GM12865 (cell line): ENCODE results near the gene TRH.
A peak's percentile ranks its signal among the peaks of the same experiment; 100 is the strongest.

Experiments used
- DNase-seq: peaks from one replicate; pipeline ENCODE4 v3.0.0; 2010; ENCODE audit warnings: low read depth
- H3K4me3 ChIP-seq: 2 replicates; pipeline ENCODE4 v1.5.1; 2011; ENCODE audit warnings: mild to moderate bottlenecking, low read depth, low read length, control low read depth
- TF ChIP-seq, protein P1 (sequence below): IDR thresholded peaks from 2 replicates; pipeline ENCODE4 v1.5.1; 2011; ENCODE audit warnings: low read length, control low read depth, low read depth, inconsistent platforms; ENCODE audit not compliant: insufficient read depth; ENCODE audit errors: missing control alignments

Gene TRH

GRCh38 chr3:129950318-129951046 is 24.0 kb upstream of the TRH start:
- TF ChIP-seq, protein P1, sequence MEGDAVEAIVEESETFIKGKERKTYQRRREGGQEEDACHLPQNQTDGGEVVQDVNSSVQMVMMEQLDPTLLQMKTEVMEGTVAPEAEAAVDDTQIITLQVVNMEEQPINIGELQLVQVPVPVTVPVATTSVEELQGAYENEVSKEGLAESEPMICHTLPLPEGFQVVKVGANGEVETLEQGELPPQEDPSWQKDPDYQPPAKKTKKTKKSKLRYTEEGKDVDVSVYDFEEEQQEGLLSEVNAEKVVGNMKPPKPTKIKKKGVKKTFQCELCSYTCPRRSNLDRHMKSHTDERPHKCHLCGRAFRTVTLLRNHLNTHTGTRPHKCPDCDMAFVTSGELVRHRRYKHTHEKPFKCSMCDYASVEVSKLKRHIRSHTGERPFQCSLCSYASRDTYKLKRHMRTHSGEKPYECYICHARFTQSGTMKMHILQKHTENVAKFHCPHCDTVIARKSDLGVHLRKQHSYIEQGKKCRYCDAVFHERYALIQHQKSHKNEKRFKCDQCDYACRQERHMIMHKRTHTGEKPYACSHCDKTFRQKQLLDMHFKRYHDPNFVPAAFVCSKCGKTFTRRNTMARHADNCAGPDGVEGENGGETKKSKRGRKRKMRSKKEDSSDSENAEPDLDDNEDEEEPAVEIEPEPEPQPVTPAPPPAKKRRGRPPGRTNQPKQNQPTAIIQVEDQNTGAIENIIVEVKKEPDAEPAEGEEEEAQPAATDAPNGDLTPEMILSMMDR: no peak
- DNase-seq: peak; percentile 21
- H3K4me3 ChIP-seq: no peak overlapping the region

- DNase-seq: no peak
- no peak overlapping the region for H3K4me3 ChIP-seq
- TF ChIP-seq, protein P1: no peak
These were observed 21.8 kb upstream of the TRH start for GRCh38 chr3:129952556-129953355.

DNA sequence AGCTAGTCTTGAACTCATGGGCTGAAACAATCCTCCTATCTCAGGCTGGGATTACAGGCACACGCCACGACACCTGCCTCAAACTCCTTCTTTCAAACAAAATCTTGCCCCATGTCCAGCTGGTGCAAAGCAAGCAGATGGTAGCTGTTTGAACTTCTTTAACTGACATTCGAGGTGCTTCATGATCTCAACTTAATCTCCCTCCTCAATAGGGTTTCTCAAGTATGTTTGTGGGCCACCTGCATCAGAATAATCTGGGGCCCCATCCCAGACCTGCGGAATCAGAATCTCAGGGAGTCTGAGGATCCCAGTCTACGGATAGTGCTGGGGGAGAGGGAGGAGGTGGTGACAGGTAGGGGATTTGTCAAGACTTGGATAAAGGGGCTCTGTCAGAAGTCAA is 20.9 kb upstream of the TRH start:
- TF ChIP-seq, protein P1: no peak
- no peak for DNase-seq
- H3K4me3 ChIP-seq: no peak overlapping the region

GRCh38 chr3:129954514-129954913 is 20.0 kb upstream of the TRH start:
- no peak for DNase-seq
- TF ChIP-seq, protein P1: no peak

DNA sequence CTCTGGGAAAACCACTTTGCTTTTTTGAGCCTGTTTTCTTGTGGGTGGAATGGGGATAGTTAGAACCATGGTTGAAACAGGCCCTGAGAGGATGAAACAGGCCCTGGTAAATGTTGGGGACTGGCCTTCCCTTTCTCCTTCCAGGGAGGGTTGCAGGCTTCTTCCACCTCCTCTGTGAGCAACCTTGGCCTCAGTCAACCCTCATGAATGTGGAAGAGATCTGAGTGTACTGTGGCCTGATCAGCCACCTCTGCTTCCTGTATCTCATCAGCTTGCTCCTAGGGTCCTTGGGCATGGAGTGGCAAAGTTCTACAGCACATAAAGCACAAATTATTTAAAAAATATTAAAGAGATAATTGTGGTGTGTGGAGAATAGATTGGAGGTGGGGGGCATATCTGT is 17.6 kb upstream of the TRH start:
- H3K4me3 ChIP-seq: no peak overlapping the region
- DNase-seq: no peak
- TF ChIP-seq, protein P1: no peak

More at GRCh38 chr3:129954514-129954913, 20.0 kb upstream of the TRH start:
- H3K4me3 ChIP-seq: no peak overlapping the region

GRCh38 chr3:129958755-129959154 is 15.8 kb upstream of the TRH start:
- TF ChIP-seq, protein P1: no peak

More at GRCh38 chr3:129958755-129959154, 15.8 kb upstream of the TRH start:
- DNase-seq: no peak
- no peak overlapping the region for H3K4me3 ChIP-seq
